Hematopoietic multipotent progenitor cell treated with erythropoietin and hydrocortisone succinate and interleukin-3 and kit ligand, for 6 days (in vitro differentiated cells): ENCODE results near the gene OPN1MW.
"Not testable (repeated sequence)": the region's sequence is repeated elsewhere in the genome, so short reads cannot be mapped to it uniquely, and the experiment has no call there.

ENCODE experiments used
- DNase-seq: peaks from one replicate; pipeline ENCODE4 v3.0.0-alpha.2; 2015

OPN1MW gene

GRCh38 chrX:154211499-154211898, 29.1 kb downstream of the OPN1MW start:
- not testable (repeated sequence) for DNase-seq

DNA sequence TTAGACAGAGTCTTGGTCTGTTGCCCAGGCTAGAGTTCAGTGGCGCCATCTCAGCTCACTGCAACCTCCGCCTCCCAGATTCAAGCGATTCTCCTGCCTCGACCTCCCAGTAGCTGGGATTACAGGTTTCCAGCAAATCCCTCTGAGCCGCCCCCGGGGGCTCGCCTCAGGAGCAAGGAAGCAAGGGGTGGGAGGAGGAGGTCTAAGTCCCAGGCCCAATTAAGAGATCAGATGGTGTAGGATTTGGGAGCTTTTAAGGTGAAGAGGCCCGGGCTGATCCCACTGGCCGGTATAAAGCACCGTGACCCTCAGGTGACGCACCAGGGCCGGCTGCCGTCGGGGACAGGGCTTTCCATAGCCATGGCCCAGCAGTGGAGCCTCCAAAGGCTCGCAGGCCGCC, 37.1 kb downstream of the OPN1MW start, which contains the start of gene OPN1MW2:
Gene OPN1MW2 (plus strand): TSS at position 301 of the 400 bp plus-strand sequence. CDS start 60 bp downstream, at position 361.
- not testable (repeated sequence) for DNase-seq

- DNase-seq = not testable (repeated sequence)
Observed at GRCh38 chrX:154225292-154225691, 42.9 kb downstream of the OPN1MW start.

DNA sequence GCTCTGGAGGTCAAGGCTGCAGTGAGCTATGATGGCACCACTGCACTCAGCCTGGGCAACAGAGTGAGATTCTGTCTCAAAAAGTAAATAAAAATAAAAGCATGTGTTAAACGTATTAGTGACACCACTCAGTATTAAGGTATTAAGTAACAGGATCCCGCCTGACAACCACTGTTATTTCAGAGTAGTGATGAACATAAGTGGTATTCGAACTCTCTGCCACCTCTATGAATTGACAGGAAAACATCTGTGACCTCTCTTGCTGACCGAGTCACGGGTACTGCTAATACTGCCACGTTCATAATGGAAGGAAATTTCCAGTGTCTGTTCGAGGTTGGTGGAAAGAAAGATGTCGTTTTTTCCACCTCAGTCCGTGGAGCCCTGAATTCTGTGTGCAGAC, 44.3 kb downstream of the OPN1MW start:
- DNase-seq = not testable (repeated sequence)

- not testable (repeated sequence) for DNase-seq
Observed at GRCh38 chrX:154231443-154231842, 49.0 kb downstream of the OPN1MW start.

- DNase-seq = not testable (repeated sequence)
Observed at GRCh38 chrX:154233620-154234019, 51.2 kb downstream of the OPN1MW start.

DNA sequence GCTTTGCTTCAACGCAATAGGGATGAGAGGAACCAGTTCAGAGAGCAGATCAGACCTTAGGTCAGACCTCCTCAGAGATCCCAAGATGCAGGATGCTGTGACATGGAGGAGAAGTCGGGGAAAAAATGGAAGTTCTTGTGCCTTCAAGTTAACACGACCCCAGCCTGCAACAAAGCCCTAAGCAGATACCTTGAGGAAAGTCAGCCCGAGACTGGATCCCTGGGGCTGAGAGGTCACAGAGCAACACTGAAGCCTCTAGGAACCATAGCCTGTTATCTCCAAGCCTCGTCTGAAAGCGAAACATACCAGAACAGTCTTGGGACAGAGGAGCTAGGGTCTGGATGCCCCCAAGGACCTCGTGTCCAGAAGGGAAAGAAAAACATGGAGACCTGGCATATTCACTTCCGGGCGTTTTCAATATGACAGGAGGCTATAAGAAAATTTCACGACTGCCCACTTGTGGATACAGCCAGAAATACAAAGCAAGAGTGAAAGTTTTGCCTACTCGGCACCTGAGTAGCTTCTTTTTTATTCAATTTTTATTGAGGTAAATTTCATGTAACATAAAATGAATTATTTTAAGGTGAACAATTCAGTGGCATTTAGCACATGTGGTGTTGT, 56.7 kb downstream of the OPN1MW start:
- DNase-seq = not testable (repeated sequence)

DNA sequence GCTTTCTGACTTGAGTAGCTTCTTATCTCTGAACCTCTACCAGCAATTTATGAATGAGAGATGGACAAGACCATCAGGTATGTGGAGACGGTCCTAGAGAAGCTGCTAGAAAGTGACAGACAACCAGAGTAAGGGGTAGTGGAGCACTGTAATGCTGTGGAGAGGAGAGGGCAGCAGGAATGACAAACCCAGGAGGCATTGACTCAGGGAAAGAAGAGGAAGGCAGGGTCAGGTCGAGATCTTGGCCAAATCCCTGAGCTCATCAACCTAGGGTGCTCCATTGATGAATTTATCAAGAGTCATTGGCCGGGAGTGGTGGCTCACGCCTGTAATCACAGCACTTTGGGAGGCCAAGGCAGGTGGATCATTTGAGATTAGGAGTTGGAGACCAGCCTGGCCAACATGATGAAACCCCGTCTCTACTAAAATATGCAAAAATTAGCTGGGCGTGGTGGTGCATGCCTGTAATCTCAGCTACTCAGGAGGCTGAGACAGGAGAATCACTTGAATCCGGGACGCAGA, 57.6 kb downstream of the OPN1MW start:
- peak; percentile 2 for DNase-seq
